PC-9 (cell line): ENCODE measurements around the gene MITF. TPM values are rescaled to one million over a fixed set of nuclear protein-coding genes. Genes with fewer than 3 reads are reported as not detected.

Experiments
- BruUV-seq: library from RNA; stranded (reverse); fragments of 400-500 nt; replicated peaks from 2 replicates; lab custom pipeline; 2021; lab: Mats Ljungman, UMichigan
- CTCF ChIA-PET: fragments of 300-600 bp; sonication (Branson Sonifier 250); formaldehyde crosslinking; loops from one replicate; lab custom pipeline; 2022; ENCODE audit warnings: antibody characterized with exemption; lab: Charles Lee
- POLR2A ChIA-PET: fragments of 300-600 bp; sonication (Branson Sonifier 250); formaldehyde crosslinking; loops from one replicate; lab custom pipeline; 2022; ENCODE audit warnings: antibody characterized with exemption; ENCODE audit not compliant: unreplicated experiment; lab: Charles Lee
- DNase-seq, 2 experiments: peaks; one replicate each; pipeline versions ENCODE4 v3.0.0 to v3.0.0-alpha.2; 2015 to 2022; ENCODE audit warnings: mixed read lengths in 1 of 2
- H2AFZ ChIP-seq: fragments of 200-600 bp; sonication (generic); 2 replicates; pipeline ENCODE4 v1.8.1; 2017; ENCODE audit warnings: antibody characterized with exemption
- H3F3A ChIP-seq: fragments of 200-600 bp; sonication (generic); 2 replicates; pipeline ENCODE4 v1.8.1; 2017; ENCODE audit warnings: antibody characterized with exemption, mild to moderate bottlenecking, low read depth; ENCODE audit not compliant: insufficient read depth
- H3K27ac ChIP-seq: fragments of 200-600 bp; sonication (generic); 2 replicates; pipeline ENCODE4 v1.6.1; 2016; ENCODE audit warnings: mixed run types
- H3K27me3 ChIP-seq: fragments of 200-600 bp; sonication (generic); 2 replicates; pipeline ENCODE4 v1.6.1; 2016; ENCODE audit warnings: low read depth, mixed run types; ENCODE audit not compliant: insufficient read depth
- H3K36me3 ChIP-seq: fragments of 200-600 bp; sonication (generic); 2 replicates; pipeline ENCODE4 v1.6.1; 2016; ENCODE audit warnings: low read depth, mixed run types
- H3K4me1 ChIP-seq: fragments of 200-600 bp; sonication (generic); replicated peaks from 2 replicates; pipeline ENCODE4 v1.6.1; 2016; ENCODE audit warnings: mixed run types; ENCODE audit not compliant: insufficient read depth
- H3K4me2 ChIP-seq: fragments of 200-600 bp; sonication (generic); 2 replicates; pipeline ENCODE4 v1.6.1; 2017; ENCODE audit warnings: mixed run types
- H3K4me3 ChIP-seq: fragments of 200-600 bp; sonication (generic); 2 replicates; pipeline ENCODE4 v1.6.1; 2016; ENCODE audit warnings: mixed run types
- H3K79me2 ChIP-seq: fragments of 200-600 bp; sonication (generic); 2 replicates; pipeline ENCODE4 v1.6.1; 2017; ENCODE audit warnings: low read depth, mixed run types
- H3K9me2 ChIP-seq: fragments of 200-600 bp; sonication (generic); 2 replicates; pipeline ENCODE4 v1.8.1; 2017; ENCODE audit warnings: mild to moderate bottlenecking; ENCODE audit not compliant: insufficient read depth
- H3K9me3 ChIP-seq: fragments of 200-600 bp; sonication (generic); 2 replicates; pipeline ENCODE4 v1.8.1; 2016; ENCODE audit warnings: low read depth; ENCODE audit not compliant: insufficient read depth
- H4K20me1 ChIP-seq: fragments of 200-600 bp; sonication (generic); 2 replicates; pipeline ENCODE4 v1.8.1; 2017; ENCODE audit not compliant: insufficient read depth
- CTCF ChIP-seq: fragments of 200-600 bp; sonication (generic); conservative IDR thresholded peaks from 2 replicates; pipeline ENCODE4 v1.6.1; 2017; ENCODE audit warnings: mixed run types, antibody characterized with exemption, mild to moderate bottlenecking, moderate library complexity
- EZH2 ChIP-seq: fragments of 200-600 bp; sonication (generic); IDR thresholded peaks from 2 replicates; pipeline ENCODE4 v1.8.0; 2017; ENCODE audit warnings: antibody characterized with exemption, low read depth
- intact Hi-C: fragments of 100-400 bp; cut with micrococcal nuclease; formaldehyde crosslinking; loops from one replicate; pipeline ENCODE4 v1.10.0; 2022; ENCODE audit not compliant: unreplicated experiment
- total RNA-seq: library from RNA; stranded (reverse); gene quantifications from 2 replicates; pipeline ENCODE4 v1.2.3, GENCODE V29; 2021

The MITF gene
- total RNA-seq, 1 experiment from 2014 or later: 15.5 TPM

GRCh38 chr3:69850849-69851248 is 111.6 kb downstream of the MITF start:
- DNase-seq: no peak
- Histone ChIP-seq H3K4me2 (no peak overlapping the region), H3K4me1 (no peaks in the 10 kb centered on the region), H3K27ac (no peak overlapping the region), H2AFZ (no peak overlapping the region), H4K20me1 (no peaks in the 10 kb centered on the region), H3K79me2 (no peaks in the 10 kb centered on the region), H3K9me2 (no peaks in the 10 kb centered on the region), H3K27me3 (no peaks in the 10 kb centered on the region), H3K9me3 (no peaks in the 10 kb centered on the region), H3F3A (no peaks in the 10 kb centered on the region), H3K36me3 (no peaks in the 10 kb centered on the region), H3K4me3 (no peak overlapping the region)
- ChIA-PET POLR2A (no interaction called here), CTCF (no interaction called here)
- intact Hi-C loops: no loop called here
- no peak for TF ChIP-seq CTCF
- no peak for TF ChIP-seq EZH2
- no TSS peak for BruUV-seq

- no peak overlapping the region for H3K27ac ChIP-seq
- no peaks in the 10 kb centered on the region for H3F3A ChIP-seq
- DNase-seq: no peak
- H3K36me3 ChIP-seq: no peaks in the 10 kb centered on the region
- no peaks in the 10 kb centered on the region for H3K9me2 ChIP-seq
- 0 out of 2 replicates have a peak, but pooled peaks cover under 1% of the 10 kb centered on the region for H3K4me1 ChIP-seq
- no peaks in the 10 kb centered on the region for H3K27me3 ChIP-seq
- TF ChIP-seq CTCF: no peak
- no peak for TF ChIP-seq EZH2
- H2AFZ ChIP-seq: no peak overlapping the region
- H3K79me2 ChIP-seq: no peaks in the 10 kb centered on the region
- POLR2A ChIA-PET: no interaction called here
- H3K4me2 ChIP-seq: no peak overlapping the region
- H3K9me3 ChIP-seq: no peaks in the 10 kb centered on the region
- no peak overlapping the region for H3K4me3 ChIP-seq
- no TSS peak for BruUV-seq
- no peaks in the 10 kb centered on the region for H4K20me1 ChIP-seq
- CTCF ChIA-PET: no interaction called here
- intact Hi-C loops: no loop called here
Measured at GRCh38 chr3:69853027-69853426, 113.8 kb downstream of the MITF start.

- Histone ChIP-seq H3K4me3 (no peak overlapping the region), H3K4me1 (peaks cover 5% of the 10 kb centered on the region; the same call in 1 of the 2 replicates), H3K4me2 (no peak overlapping the region), H3K36me3 (no peaks in the 10 kb centered on the region), H3K27me3 (no peaks in the 10 kb centered on the region), H4K20me1 (no peaks in the 10 kb centered on the region), H3K79me2 (no peaks in the 10 kb centered on the region), H3K27ac (no peak overlapping the region), H3K9me3 (no peaks in the 10 kb centered on the region), H3F3A (no peaks in the 10 kb centered on the region), H3K9me2 (no peaks in the 10 kb centered on the region), H2AFZ (no peak overlapping the region)
- BruUV-seq: no TSS peak
- TF ChIP-seq EZH2 (no peak), CTCF (peak; percentile 36; the same call in 1 of the 2 replicates)
- POLR2A ChIA-PET: no interaction called here
- intact Hi-C loops: loop anchor here (1.0 to 5.0 kb wide), 2 partner anchors 92 to 164 kb away; no protein-coding TSS in a partner anchor
- DNase-seq: no peak
- CTCF ChIA-PET: interaction anchor here (0.7 to 1.2 kb wide), 4 partner anchors 10 to 165 kb away, joined by 3 to 20 read pairs (median 4); no protein-coding TSS in a partner anchor
Measured at GRCh38 chr3:69855436-69856162, 116.3 kb downstream of the MITF start.
